HepG2 (cell line): ENCODE results near the gene NEAT1. TPM values are rescaled to one million over a fixed set of nuclear protein-coding genes. Genes with fewer than 3 reads are reported as not detected.

ENCODE experiments used
- AHR ChIP-seq: IDR thresholded peaks from 2 replicates; pipeline ENCODE4 v1.6.1; 2018; ENCODE audit warnings: missing genetic modification reagents, missing compliant biosample characterization
- ATAD3A ChIP-seq: sonication (generic); formaldehyde crosslinking; IDR thresholded peaks from 2 replicates; pipeline ENCODE4 v1.4.0; 2020; ENCODE audit warnings: missing genetic modification reagents
- CHD2 ChIP-seq: IDR thresholded peaks from 2 replicates; pipeline ENCODE4 v1.6.1; 2011; ENCODE audit warnings: low read depth, low read length, improper control_type of control experiment
- ELF3 ChIP-seq: IDR thresholded peaks from 2 replicates; pipeline ENCODE4 v1.6.1; 2016; ENCODE audit warnings: missing genetic modification reagents, missing compliant biosample characterization
- FOXP1 ChIP-seq, 2 experiments: fragments of 450-650 bp in 1 of 2; IDR thresholded peaks; 2 replicates each; pipeline ENCODE4 v1.6.1; 2017 to 2018; ENCODE audit warnings: antibody characterized with exemption in 1 of 2
- MAZ ChIP-seq, 2 experiments: sonication (generic) in 1 of 2; formaldehyde crosslinking in 1 of 2; IDR thresholded peaks; 2 replicates each; pipeline versions ENCODE4 v1.5.0 to v1.6.1; 2012 to 2020; ENCODE audit warnings: low read depth in 2 of 2, mild to moderate bottlenecking in 2 of 2, borderline replicate concordance in 1 of 2, improper control_type of control experiment in 1 of 2, low read length in 1 of 2, missing genetic modification reagents in 1 of 2, moderate library complexity in 1 of 2
- SALL2 ChIP-seq: sonication (generic); formaldehyde crosslinking; IDR thresholded peaks from 2 replicates; pipeline ENCODE4 v1.8.1; 2023; ENCODE audit warnings: mild to moderate bottlenecking, missing genetic modification reagents, inconsistent platforms
- ZBTB7A ChIP-seq: sonication (generic); formaldehyde crosslinking; IDR thresholded peaks from 2 replicates; pipeline ENCODE4 v1.8.0; 2022; ENCODE audit warnings: mild to moderate bottlenecking, missing genetic modification reagents
- ZNF343 ChIP-seq: sonication (generic); formaldehyde crosslinking; IDR thresholded peaks from 2 replicates; pipeline ENCODE4 v1.4.0; 2020; ENCODE audit warnings: mild to moderate bottlenecking, missing genetic modification reagents
- ZNF678 ChIP-seq: sonication (generic); formaldehyde crosslinking; IDR thresholded peaks from 2 replicates; pipeline ENCODE4 v1.4.0; 2020; ENCODE audit warnings: mild to moderate bottlenecking, missing genetic modification reagents
- polyA plus RNA-seq, 8 experiments: library from polyadenylated mRNA; depleted of rRNA in 3 of 8; stranded (reverse) in 7 of 8; unstranded in 1 of 8; fragments of >200 nt; fragmentation: Illumina TruSeq in 4 of 8; extraction: Trizol in 4 of 8; gene quantifications; 2 replicates each; pipeline versions ENCODE4 v1.2.1 to v1.2.3, GENCODE V29; 2011 to 2016; ENCODE audit warnings: low read depth in 4 of 8, missing spikeins in 1 of 8, mixed read lengths in 1 of 8; ENCODE audit not compliant: insufficient read depth in 1 of 8
- total RNA-seq, 5 experiments: library from RNA; depleted of rRNA; stranded (reverse); fragments of >200 nt; fragmentation: Illumina TruSeq; extraction: Trizol; gene quantifications; 2 replicates each; pipeline ENCODE4 v1.2.3, GENCODE V29; 2016; ENCODE audit warnings: low read depth in 1 of 5
- TF ChIP-seq, protein P1 (sequence below): sonication (generic); formaldehyde crosslinking; IDR thresholded peaks from 2 replicates; pipeline ENCODE4 v1.4.0; 2020; ENCODE audit warnings: missing genetic modification reagents, mild to moderate bottlenecking, borderline replicate concordance
- TF ChIP-seq, protein P2 (sequence below): IDR thresholded peaks from 2 replicates; pipeline ENCODE4 v1.6.1; 2016; ENCODE audit warnings: low read depth, control low read depth
- TF ChIP-seq, protein P3 (sequence below): sonication (generic); formaldehyde crosslinking; IDR thresholded peaks from 2 replicates; pipeline ENCODE4 v1.4.0; 2020; ENCODE audit warnings: missing genetic modification reagents
- TF ChIP-seq, protein P4 (sequence below): conservative IDR thresholded peaks from 2 replicates; pipeline ENCODE4 v1.6.1; 2018; ENCODE audit warnings: missing genetic modification reagents
- TF ChIP-seq, protein P5 (sequence below): sonication (generic); formaldehyde crosslinking; IDR thresholded peaks from 2 replicates; pipeline ENCODE4 v1.4.0; 2020; ENCODE audit warnings: missing genetic modification reagents

Gene NEAT1
- total and polyA plus RNA-seq, 2 of the 13 experiments (the other 11 are each of a cell fraction or from before 2014, with no cell fraction given), result 20.5 to 41.2 TPM

DNA sequence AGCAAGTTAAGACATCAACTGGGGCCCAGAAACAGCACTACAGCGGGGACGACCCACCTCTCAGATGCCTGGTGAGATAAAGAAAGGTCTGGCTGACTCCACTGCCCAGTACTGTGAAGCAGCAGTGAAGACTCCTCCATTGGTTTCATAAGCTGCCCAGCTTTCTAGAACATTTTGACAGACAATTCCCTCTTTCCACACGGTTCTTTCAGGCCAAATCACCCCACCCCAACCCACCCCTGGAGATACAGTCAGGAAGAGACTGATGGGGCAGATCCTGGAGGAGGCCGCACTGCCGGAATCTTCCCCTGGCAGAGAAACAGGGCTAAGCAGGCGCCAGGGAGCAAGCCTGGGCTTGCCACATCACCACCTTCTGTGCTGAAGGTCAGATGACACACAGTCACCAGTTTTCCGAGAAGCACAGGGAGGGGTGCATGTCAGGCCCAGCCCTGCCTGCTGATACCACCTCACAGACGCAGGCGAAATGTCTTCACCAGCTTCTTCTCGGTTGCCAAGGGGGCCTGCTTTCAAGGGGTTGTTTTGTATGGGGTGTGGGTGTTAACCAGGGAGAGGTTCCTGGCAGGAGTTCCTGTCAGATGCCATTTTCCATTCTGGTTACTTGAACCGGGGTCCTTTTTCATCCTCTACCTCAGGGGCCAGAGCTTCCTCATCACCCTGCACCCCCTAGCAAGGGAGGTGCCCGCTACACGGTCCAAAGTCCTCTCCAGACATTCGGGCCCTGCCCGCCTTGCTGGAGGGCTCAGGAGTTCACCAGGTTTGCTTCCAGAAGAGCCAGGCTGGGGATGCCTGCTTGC is 1.4 kb upstream of the NEAT1 start (continued):
- TF ChIP-seq, protein P1, sequence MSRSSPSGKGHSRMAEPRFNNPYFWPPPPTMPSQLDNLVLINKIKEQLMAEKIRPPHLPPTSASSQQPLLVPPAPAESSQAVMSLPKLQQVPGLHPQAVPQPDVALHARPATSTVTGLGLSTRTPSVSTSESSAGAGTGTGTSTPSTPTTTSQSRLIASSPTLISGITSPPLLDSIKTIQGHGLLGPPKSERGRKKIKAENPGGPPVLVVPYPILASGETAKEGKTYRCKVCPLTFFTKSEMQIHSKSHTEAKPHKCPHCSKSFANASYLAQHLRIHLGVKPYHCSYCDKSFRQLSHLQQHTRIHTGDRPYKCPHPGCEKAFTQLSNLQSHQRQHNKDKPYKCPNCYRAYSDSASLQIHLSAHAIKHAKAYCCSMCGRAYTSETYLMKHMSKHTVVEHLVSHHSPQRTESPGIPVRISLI (CRISPR knock-in tag), result no peak
- TF ChIP-seq MAZ (IDR thresholded peaks at IDR 0.05; ENCODE audit: borderline replicate concordance, low read depth, low read length), result peak; percentile 60; the same call in 1 of the 2 replicates
- TF ChIP-seq MAZ (CRISPR knock-in tag; IDR thresholded peaks at IDR 0.05; ENCODE audit: low read depth), result peak; percentile 63
- TF ChIP-seq, protein P2, sequence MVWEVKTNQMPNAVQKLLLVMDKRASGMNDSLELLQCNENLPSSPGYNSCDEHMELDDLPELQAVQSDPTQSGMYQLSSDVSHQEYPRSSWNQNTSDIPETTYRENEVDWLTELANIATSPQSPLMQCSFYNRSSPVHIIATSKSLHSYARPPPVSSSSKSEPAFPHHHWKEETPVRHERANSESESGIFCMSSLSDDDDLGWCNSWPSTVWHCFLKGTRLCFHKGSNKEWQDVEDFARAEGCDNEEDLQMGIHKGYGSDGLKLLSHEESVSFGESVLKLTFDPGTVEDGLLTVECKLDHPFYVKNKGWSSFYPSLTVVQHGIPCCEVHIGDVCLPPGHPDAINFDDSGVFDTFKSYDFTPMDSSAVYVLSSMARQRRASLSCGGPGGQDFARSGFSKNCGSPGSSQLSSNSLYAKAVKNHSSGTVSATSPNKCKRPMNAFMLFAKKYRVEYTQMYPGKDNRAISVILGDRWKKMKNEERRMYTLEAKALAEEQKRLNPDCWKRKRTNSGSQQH (CRISPR knock-in tag), result no peak
- TF ChIP-seq FOXP1 (IDR thresholded peaks at IDR 0.05), result no peak
- TF ChIP-seq FOXP1 (CRISPR knock-in tag; IDR thresholded peaks at IDR 0.05), result peak; percentile 8; the same call in 1 of the 2 replicates
- TF ChIP-seq, protein P3, sequence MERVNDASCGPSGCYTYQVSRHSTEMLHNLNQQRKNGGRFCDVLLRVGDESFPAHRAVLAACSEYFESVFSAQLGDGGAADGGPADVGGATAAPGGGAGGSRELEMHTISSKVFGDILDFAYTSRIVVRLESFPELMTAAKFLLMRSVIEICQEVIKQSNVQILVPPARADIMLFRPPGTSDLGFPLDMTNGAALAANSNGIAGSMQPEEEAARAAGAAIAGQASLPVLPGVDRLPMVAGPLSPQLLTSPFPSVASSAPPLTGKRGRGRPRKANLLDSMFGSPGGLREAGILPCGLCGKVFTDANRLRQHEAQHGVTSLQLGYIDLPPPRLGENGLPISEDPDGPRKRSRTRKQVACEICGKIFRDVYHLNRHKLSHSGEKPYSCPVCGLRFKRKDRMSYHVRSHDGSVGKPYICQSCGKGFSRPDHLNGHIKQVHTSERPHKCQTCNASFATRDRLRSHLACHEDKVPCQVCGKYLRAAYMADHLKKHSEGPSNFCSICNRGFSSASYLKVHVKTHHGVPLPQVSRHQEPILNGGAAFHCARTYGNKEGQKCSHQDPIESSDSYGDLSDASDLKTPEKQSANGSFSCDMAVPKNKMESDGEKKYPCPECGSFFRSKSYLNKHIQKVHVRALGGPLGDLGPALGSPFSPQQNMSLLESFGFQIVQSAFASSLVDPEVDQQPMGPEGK (CRISPR knock-in tag), result peak; percentile 93
- TF ChIP-seq ELF3 (CRISPR knock-in tag), result peak; percentile 84
- TF ChIP-seq CHD2, result no peak
- TF ChIP-seq SALL2 (CRISPR knock-in tag), result peak; percentile 59; the same call in 1 of the 2 replicates
- TF ChIP-seq, protein P4, sequence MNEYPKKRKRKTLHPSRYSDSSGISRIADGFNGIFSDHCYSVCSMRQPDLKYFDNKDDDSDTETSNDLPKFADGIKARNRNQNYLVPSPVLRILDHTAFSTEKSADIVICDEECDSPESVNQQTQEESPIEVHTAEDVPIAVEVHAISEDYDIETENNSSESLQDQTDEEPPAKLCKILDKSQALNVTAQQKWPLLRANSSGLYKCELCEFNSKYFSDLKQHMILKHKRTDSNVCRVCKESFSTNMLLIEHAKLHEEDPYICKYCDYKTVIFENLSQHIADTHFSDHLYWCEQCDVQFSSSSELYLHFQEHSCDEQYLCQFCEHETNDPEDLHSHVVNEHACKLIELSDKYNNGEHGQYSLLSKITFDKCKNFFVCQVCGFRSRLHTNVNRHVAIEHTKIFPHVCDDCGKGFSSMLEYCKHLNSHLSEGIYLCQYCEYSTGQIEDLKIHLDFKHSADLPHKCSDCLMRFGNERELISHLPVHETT (CRISPR knock-in tag), result no peak; the same call in 1 of the 2 replicates
- TF ChIP-seq, protein P5, sequence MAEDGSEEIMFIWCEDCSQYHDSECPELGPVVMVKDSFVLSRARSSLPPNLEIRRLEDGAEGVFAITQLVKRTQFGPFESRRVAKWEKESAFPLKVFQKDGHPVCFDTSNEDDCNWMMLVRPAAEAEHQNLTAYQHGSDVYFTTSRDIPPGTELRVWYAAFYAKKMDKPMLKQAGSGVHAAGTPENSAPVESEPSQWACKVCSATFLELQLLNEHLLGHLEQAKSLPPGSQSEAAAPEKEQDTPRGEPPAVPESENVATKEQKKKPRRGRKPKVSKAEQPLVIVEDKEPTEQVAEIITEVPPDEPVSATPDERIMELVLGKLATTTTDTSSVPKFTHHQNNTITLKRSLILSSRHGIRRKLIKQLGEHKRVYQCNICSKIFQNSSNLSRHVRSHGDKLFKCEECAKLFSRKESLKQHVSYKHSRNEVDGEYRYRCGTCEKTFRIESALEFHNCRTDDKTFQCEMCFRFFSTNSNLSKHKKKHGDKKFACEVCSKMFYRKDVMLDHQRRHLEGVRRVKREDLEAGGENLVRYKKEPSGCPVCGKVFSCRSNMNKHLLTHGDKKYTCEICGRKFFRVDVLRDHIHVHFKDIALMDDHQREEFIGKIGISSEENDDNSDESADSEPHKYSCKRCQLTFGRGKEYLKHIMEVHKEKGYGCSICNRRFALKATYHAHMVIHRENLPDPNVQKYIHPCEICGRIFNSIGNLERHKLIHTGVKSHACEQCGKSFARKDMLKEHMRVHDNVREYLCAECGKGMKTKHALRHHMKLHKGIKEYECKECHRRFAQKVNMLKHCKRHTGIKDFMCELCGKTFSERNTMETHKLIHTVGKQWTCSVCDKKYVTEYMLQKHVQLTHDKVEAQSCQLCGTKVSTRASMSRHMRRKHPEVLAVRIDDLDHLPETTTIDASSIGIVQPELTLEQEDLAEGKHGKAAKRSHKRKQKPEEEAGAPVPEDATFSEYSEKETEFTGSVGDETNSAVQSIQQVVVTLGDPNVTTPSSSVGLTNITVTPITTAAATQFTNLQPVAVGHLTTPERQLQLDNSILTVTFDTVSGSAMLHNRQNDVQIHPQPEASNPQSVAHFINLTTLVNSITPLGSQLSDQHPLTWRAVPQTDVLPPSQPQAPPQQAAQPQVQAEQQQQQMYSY (CRISPR knock-in tag), result no peak
- no peak; the same call in 1 of the 2 replicates for TF ChIP-seq ZBTB7A (CRISPR knock-in tag)
- no peak for TF ChIP-seq ATAD3A
- TF ChIP-seq AHR (CRISPR knock-in tag), result 0 out of 2 replicates have a peak, but pooled peaks have one; percentile 16
- TF ChIP-seq ZNF678 (CRISPR knock-in tag), result no peak
- TF ChIP-seq ZNF343 (CRISPR knock-in tag), result no peak
